GM19238 (cell line): ENCODE measurements around the gene TFAP2E.

Experiments
- DNase-seq: peaks from one replicate; pipeline ENCODE4 v3.0.0; 2011; ENCODE audit warnings: low spot score; ENCODE audit not compliant: insufficient read length

The TFAP2E gene

DNA sequence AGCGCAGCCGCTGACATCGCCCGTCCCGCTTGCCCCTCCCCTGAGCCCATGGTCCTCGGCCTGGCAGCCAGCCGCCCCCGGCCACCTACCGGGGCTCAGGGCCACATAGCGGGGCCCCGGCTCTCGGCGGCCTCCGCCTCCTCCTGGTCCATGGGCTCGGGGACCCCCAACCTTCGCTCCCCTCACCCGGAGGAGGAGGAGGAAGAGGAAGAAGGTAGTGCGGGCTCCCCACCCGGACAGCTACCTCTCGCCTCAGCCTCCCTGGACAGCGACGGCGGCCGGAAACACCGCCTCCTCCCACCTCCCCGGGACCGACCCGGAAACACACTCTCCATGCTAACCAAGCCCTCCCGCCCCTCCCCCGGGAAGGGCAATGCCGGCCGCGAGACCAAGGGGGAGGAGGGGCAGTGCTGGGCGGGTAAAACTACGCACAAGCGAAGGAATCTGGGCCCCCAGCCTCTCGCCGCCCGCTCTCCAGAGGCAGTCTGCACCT is 15.9 kb upstream of the TFAP2E start, which contains the start of gene KIAA0319L:
KIAA0319L (minus strand) TSS at position 286 of the 493 bp plus-strand sequence. CDS start 2,912 bp downstream, outside the sequence.
- DNase-seq = peak; percentile 83

DNA sequence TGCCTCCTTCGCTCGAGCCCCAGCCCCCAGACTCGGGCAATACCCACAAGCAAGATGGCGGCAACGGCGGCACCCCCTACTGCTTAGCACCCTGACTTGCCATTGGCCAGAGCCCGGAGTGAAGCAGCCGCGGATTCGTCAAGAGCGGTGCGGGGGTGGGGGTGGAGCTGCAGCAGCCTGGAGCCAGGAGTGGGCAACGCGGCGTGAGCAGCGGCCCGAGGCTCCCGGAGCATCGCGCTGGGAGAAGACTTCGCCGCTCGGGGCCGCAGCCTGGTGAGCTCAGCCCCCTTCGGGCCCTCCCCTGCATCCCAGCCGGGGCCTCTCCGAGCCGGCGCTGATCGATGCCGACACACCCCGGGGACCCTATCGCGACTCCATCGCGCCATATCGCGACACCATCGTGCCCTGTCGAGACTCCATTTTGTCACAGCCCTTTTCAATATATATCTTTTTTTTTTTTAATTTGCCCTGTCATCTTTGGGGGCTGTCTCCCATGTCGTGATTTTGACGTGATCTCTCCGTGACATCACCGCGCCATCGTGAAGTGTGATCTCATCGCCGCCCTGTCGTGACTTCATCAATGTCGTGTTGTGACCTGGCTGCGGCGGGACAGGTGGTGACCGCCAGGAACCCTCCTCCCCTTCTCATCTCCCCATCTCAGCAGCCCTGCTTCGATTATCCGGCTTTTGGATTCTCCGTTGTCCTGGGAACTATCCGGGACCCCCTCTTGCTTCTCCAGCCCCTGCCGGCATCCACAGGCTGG is 15.3 kb upstream of the TFAP2E start, which contains the start of gene NCDN:
NCDN (plus strand) TSS at position 189 of the 763 bp plus-strand sequence; CDS start at position 581, 392 bp downstream.
- DNase-seq = peak; percentile 92

DNA sequence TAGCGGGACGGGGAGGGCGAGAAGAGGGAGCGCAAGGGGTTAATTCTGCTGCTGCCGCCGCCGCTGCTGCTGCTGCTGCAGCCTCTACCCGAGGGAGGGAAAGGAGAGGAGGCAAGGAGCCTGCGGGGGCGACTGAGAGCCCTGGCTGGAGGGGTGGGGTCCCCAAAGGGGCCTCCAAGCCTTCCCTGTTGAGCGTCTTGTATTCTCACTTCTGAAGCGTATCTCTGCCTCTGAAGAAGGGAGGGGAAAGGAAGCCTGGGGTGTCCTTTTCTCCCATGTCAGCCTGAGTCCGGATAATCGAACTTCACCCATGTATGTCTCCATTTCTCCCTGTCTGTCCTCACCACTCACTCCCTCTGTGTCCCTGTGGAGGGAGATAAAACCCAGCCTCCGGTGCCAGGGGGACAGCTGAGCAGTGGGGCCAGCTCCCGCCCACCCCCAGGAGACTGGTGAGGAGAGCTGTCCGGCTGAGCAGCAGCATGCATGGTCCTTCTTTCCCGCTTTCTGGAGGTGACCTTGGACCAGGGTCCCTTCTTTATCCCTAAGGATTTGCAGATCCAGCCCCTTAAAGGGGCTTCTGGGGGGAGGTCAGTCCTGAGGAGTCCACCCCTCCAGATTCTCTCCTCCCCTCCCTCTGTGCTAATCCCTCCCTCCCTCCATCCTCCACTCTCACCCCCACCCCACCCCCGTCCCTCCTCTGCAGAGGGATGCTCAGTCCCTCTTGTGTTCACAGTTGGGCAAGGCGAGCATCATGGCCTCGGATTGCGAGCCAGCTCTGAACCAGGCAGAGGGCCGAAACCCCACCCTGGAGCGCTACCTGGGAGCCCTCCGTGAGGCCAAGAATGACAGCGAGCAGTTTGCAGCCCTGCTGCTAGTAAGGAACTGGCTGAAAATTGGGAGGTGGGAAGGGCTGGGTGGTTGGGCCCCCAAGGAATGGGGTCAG is 14.5 kb upstream of the TFAP2E start:
- no peak for DNase-seq

DNA sequence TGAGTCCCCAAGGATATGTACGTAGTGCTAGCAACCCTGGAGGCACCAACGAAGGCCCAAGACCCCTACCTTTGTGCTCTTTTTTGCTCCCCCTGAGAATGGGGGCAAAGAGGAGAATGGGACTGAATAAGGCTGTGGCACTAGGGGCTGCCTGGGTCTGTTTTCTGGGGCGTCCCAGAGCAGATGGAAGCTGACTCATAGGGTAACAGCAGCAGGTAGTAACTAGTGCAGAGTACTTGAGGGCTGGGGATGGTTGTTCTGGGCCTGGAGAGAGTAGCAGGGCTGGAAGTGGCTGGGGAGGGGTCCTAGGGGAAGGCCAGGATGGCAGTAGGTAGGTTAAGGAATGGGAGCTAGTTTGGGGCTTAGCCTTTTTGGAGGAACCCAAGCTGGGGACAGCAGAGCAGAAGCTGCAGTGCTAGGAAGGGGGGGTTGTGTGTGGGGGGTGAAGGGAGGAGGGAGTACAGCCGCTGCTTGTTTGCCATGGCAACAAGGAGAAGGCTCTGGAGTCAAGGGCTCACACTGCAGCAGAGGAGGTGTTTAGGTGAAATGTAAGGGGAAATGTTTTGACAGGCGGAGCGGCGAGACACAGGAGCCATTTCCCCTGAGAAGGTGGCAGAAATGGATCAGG is 13.7 kb upstream of the TFAP2E start:
- no peak for DNase-seq

DNA sequence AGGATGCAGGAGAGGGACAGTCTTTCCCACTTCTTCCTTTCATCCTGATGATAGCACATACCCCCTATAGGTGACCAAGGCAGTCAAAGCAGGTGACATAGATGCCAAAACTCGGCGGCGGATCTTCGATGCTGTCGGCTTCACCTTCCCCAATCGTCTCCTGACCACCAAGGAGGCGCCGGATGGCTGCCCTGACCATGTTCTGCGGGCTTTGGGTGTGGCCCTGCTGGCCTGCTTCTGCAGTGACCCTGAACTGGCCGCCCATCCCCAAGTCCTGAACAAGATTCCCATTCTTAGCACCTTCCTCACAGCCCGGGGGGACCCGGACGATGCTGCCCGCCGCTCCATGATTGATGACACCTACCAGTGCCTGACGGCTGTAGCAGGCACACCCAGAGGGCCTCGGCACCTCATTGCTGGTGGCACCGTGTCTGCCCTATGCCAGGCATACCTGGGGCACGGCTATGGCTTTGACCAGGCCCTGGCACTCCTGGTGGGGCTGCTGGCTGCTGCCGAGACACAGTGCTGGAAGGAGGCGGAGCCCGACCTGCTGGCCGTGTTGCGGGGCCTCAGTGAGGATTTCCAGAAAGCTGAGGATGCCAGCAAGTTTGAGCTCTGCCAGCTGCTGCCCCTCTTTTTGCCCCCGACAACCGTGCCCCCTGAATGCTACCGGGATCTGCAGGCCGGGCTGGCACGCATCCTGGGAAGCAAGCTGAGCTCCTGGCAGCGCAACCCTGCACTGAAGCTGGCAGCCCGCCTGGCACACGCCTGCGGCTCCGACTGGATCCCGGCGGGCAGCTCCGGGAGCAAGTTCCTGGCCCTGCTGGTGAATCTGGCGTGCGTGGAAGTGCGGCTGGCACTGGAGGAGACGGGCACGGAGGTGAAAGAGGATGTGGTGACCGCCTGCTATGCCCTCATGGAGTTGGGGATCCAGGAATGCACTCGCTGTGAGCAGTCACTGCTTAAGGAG is 12.6 kb upstream of the TFAP2E start:
- no peak for DNase-seq

DNA sequence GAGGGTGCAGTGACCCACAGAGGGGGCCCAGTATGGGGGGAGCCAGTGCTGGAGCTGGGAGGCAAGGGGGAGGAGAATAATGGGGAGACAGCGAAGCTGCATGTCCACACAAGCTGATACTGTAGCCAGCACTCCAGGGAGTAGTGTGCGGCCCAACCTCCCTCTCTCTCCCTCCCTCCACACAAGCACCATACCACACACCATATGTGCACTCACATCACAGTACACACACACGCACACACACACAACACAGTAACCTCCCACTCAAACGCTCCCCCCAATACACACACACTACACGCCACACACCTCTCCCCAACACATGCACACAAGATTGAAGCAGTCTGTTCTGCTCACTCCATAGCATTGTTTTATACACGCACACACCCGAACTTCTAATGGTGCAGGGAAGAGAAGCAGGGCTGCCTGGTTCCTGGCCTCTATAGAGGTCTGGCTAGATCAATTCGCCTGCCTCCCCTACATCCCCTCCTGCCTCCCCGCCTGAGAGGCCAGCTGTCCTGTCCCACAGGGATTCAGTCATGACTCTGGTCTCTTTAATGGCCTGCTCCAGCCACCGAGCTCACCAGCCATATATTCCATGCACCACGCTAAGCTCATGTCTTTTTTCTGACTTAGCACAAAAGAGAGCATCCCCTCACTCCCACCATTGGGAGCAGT is 11.7 kb upstream of the TFAP2E start:
- DNase-seq = no peak

DNA sequence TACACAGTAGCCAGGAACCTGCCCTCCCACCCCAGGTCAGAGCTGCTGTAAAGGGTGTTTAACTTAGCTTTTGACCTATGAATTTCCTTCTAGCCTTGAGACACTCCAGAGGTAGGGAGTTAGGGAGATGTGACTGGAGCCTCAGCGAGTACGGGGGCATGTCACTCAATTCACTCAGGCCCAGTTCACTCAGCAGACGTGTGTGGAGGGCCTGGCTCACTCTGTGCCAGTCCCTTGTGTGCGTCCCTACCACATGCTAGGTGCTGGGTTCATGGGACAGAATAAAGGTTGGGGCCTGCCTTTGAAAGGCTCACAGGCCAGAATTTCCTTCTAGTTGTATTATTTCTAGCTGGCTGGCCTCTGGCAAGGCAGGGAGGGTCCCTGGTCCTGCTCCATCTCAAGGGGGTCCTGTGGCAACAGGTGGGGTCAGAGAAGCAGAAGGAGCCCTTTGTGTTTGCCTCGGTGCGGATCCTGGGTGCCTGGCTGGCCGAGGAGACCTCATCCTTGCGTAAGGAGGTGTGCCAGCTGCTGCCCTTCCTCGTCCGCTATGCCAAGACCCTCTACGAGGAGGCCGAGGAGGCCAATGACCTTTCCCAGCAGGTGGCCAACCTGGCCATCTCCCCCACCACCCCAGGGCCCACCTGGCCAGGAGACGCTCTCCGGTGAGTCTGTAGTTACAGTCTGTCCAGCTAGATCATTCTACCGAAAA is 11.0 kb upstream of the TFAP2E start:
- DNase-seq = no peak

DNA sequence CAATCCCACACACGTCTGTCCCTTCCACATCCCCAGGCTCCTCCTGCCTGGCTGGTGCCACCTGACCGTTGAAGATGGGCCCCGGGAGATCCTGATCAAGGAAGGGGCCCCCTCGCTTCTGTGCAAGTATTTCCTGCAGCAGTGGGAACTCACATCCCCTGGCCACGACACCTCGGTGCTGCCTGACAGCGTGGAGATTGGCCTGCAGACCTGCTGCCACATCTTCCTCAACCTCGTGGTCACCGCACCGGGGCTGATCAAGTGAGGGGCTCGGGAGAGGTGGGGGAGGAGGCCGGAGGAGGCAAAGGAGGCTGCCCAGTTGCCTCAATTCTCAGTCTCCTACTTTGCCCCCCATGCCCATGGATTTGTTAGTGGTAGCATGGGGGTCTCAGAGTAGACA is 9.9 kb upstream of the TFAP2E start:
- no peak for DNase-seq

DNA sequence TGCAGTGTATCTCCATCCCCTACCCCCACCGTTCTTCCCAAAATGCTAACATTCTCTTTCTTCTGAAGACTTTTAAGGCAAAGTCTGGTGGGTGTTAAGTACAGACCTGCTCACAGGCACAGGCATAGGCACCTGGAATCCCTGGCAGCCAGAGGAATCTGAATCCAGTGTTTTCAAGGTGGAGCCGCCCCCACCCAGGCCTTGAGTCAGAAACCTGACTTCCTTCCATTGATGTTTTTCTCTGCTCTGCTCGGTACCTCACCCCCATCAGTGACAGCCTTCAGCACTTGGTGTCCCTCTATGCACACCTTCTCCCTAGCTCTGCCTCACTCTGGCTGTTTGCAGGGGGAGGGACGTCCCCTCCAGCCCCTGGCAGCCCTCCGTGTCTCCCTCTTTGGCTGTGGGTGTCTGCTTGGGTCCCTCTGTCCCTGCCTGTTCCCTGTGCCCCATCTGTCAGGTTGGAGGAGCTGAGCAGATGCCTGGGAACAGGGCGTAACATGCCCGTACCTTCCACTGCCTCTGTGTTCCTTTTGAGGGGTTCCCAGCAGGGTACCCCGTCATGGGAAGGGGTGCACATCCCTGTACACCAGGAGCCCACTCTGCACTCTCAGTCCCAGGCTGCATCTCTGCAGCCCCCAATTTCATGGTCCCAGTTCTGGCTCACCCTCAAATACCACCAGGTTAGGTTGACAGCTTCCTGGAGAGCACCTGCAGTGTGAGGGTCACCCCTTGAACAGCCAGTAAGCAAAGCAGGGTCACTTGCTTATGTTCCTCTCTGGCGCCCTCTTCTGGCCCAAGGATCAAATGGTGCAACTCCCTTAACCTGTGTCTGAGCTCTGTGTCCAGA is 8.9 kb upstream of the TFAP2E start:
- DNase-seq = peak; percentile 76

DNA sequence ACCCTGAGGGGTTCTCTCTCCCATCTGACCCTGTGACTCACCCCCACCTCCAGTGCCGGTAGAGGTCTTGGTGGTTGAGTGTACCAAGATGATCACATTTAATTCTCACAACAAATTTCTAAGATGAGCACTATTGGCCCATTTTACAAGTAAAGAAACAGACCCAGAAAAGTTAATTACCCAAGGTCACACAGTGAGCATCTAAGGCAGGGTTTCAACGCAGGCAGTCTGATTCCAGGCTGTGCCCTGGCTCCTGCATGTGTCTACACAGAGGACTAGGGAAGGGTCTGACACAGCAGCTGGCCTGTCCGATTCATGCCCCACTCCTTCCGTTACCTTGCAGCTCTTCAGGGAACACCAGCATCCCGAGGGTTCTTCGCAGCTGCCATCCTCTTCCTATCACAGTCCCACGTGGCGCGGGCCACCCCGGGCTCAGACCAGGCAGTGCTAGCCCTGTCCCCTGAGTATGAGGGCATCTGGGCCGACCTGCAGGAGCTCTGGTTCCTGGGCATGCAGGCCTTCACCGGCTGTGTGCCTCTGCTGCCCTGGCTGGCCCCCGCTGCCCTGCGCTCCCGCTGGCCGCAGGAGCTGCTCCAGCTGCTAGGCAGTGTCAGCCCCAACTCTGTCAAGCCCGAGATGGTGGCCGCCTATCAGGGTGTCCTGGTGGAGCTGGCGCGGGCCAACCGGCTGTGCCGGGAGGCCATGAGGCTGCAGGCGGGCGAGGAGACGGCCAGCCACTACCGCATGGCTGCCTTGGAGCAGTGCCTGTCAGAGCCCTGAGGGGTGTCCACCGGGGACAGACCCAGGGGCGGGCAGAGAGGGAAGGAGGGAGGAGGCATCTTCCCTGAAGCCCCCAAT is 8.0 kb upstream of the TFAP2E start:
- no peak for DNase-seq

DNA sequence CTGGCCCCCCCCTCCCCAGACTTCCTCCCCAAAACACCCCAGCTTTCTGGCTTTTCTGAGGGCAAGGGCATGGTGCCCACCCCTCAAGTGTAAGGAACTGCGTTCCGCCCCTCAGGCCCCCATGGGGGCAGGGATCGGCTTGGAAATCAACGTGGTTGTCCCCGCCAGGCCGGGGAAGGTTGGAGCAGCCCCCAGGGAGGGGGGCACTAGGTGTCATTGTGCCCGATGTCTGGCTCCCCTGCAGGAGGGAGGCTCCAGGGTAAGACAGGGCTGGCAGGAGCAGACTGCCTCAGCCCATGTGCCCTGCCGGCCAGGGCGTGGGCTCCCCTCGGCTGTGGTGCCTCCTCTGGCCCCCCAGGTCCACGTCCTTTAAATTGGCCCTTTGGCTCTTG is 7.4 kb upstream of the TFAP2E start:
- DNase-seq = no peak

DNA sequence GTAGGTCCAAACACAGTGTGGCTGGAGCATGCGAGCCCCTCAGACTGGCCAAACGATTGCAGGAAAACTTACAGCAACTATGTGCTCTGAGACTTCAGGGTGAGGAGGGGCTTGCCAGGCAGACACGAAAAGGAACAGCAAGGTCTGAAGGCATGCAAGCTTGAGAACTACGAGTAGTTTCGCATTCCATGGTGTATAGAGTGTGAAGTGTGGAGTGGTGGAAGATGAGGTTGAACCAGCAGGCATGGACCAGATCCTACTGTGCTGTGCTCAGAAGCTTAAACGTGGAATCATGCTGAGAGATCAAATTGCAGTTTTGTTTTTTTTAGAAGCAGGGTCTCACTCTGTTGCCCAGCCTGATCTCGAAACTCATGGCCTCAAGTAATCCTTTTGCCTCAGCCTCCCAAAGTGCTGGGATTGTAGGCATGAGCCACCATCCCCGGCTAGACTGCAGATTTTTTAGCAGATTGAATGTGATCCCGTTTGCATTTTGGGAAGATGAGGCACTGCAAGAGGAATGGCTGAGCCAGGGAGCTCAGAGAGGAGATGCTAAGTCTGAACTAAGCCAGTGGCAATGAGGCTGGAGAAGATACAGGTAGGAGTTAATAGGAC is 5.1 kb upstream of the TFAP2E start:
- no peak for DNase-seq

DNA sequence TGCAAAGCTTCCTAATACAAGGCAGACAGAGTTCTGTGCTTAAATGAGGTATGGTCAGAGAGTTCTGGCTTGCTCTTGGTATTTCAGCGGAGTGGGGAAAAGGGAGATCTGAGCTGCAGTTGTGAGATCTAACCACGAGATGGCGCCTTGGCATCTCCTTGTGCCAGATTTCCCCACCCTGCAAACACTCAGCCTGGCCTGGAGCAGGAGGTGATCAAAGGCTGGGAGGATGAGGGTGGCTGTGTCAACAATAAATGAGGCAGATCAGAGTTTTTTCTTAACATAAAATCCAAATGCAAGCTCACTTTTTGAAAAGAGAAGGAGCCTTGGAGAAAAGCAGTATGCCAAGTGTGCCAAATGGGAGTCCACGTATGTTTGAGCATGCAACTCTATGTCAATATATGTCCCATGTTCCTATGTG is 4.1 kb upstream of the TFAP2E start:
- peak; percentile 83 for DNase-seq

DNA sequence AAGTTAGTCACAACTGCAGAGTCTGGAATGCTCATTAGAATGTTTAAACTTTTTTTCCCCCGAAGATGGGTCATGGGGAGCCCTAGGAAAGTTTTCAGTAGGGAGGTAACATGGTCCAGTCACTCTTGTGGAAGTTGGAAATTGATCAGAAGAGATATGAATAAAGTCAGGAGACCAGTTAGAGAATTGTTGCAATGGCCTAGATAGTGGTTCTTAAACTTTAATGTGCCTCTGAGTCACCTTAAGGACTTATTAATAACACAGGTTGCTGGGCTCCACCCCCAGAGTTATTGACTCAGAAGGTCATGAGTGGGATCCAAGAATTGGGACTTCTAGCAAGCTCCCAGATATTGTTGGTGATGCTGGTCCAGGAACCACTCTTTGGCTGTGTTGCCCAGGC is 3.2 kb upstream of the TFAP2E start:
- DNase-seq = no peak

DNA sequence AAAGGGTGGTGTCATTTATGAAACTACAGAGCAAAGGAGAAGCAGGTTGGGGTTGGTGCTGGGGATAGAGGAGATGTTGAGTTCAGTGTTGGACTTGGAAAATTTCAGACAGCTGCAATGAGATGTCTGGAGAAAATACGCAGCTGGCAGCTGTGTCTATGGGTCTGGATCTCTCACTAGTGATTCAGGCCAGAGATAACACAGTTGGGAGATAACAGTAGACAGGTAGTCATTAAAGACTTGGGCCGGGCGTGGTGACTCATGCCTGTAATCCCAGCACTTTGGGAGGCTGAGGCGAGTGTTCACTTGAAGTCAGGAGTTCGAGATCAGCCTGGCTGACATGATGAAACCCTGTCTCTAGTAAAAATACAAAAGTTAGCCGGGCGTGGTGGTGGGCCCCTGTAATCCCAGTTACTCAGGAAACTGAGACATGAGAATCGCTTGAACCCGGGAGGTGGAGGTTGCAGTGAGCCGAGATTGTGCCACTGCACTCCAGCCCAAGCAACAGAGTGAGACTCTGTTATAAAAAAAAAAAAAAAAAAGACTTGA is 2.5 kb upstream of the TFAP2E start:
- no peak for DNase-seq

DNA sequence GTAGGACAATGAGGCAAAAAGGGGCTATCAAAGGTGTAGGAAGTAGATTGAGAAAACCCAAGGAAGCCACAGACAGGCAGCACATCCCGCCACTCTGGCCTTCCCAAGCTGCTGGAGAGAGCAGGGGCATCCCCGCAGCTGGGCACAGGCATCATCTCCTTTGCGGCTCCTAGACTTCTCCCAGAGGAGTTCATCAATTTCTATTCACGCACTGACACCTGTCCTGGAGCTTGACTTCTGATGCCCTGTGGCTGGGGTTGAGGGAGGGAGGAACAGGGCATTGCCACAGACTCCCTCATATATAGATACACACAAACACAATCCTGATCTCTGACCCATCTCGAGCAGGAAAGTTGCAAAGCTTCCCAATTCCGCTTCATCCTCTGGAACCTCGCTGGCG is 1.9 kb upstream of the TFAP2E start:
- no peak for DNase-seq

DNA sequence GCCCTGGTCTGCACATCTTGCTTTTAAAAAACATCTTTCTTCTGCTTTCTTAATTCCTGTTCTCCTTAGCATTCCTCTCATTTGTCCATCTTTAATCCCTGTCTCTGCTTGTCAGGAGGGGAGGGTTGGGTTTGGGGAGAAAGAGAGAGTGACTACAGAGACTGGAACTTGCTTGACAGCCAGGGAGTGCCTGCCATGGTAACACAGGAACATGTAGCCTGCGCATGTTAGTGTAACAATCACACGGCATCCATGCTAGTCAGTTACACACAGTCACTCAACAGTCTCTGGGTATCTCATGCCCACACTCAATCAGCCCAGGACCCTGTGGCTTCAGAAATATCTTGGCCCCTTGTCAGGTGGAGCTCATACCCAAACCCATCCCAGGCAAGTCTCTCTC is 818 bp upstream of the TFAP2E start:
- no peak for DNase-seq
